ENCODE results near the gene SNAP47. TPM values are rescaled to one million over a fixed set of nuclear protein-coding genes. Genes with fewer than 3 reads are reported as not detected.

The SNAP47 gene
- total and polyA plus RNA-seq, 2 of the 4 experiments (the other 2 are of a cell fraction), result 39.4 to 72.9 TPM

- Histone ChIP-seq H3K9me1 (ENCODE audit: insufficient read depth, low read length) (peaks cover 15% of the 10 kb centered on the region), H3K18ac (ENCODE audit: low read depth, low read length) (no peak overlapping the region), H2AK9ac (replicated peaks; ENCODE audit: low read depth, low read length, poor library complexity) (no peak overlapping the region), H2BK120ac (ENCODE audit: low read depth, low read length) (no peak overlapping the region), H3K4me3 (ENCODE audit: insufficient read depth, low read depth, low read length) (no peak overlapping the region), H2BK20ac (ENCODE audit: low read depth, low read length) (no peak overlapping the region), H2AK5ac (ENCODE audit: low read depth, low read length) (no peak overlapping the region), H4K5ac (ENCODE audit: low read depth, low read length) (no peak overlapping the region), H3K4me2 (ENCODE audit: low read depth, low read length) (no peak overlapping the region), H3K23ac (ENCODE audit: low read depth, low read length) (no peak overlapping the region), H4K91ac (ENCODE audit: insufficient read depth, low read depth, low read length) (no peak overlapping the region), H3K27ac (ENCODE audit: insufficient read depth, low read length) (no peak overlapping the region), H3K4ac (ENCODE audit: low read depth, low read length) (no peak overlapping the region), H4K20me1 (ENCODE audit: insufficient read depth, low read length) (peaks cover 18% of the 10 kb centered on the region), H3K36me3 (ENCODE audit: control insufficient read depth, insufficient read depth, low read length) (peaks cover 33% of the 10 kb centered on the region), H3K79me1 (ENCODE audit: low read depth in 1 of 2, low read length in 2 of 2) (peaks cover 5 to 22% of the 10 kb centered on the region in 2 experiments; a peak in 3 of 4 replicates), H3K27me3 (ENCODE audit: control insufficient read depth, insufficient read depth, low read length) (no peaks in the 10 kb centered on the region), H3K9ac (ENCODE audit: low read depth, low read length) (no peak overlapping the region), H2BK15ac (ENCODE audit: low read depth, low read length) (no peak overlapping the region), H3K9me3 (ENCODE audit: control insufficient read depth, insufficient read depth, low read length) (no peaks in the 10 kb centered on the region), H3K56ac (ENCODE audit: extremely low read depth, insufficient read depth, low read length) (no peak overlapping the region), H4K8ac (ENCODE audit: low read depth in 2 of 2, low read length in 2 of 2) (no peak overlapping the region), H3K4me1 (ENCODE audit: control insufficient read depth, insufficient read depth, low read length) (peaks cover 8% of the 10 kb centered on the region), H2BK5ac (ENCODE audit: low read depth, low read length, poor library complexity, severe bottlenecking) (no peak overlapping the region), H3K14ac (replicated peaks; ENCODE audit: low read depth, low read length) (no peak overlapping the region), H2AFZ (replicated peaks; ENCODE audit: low read length, poor library complexity) (no peak overlapping the region)
- intact Hi-C loops (cut with micrococcal nuclease) (no loop called here), in situ Hi-C loops (cut with MboI; ENCODE audit: low sequenced_read_pairs) (no loop called here), dilution Hi-C loops (cut with HindIII; ENCODE audit: low sequenced_read_pairs, unreplicated experiment) (no loop called here)
- TF ChIP-seq FOS (IDR thresholded peaks at IDR 0.05; ENCODE audit: low read depth, low read length) (no peak), CEBPB (IDR thresholded peaks at IDR 0.05; ENCODE audit: low read depth, low read length) (no peak), BHLHE40 (IDR thresholded peaks at IDR 0.05; ENCODE audit: low read depth, low read length) (no peak), ELK1 (IDR thresholded peaks at IDR 0.05; ENCODE audit: borderline replicate concordance, low read depth, low read length) (no peak), CTCF (conservative IDR thresholded peaks at IDR 0.05; ENCODE audit: low read depth, low read length) (no peak), RAD21 (IDR thresholded peaks at IDR 0.05; ENCODE audit: low read length) (no peak)
- ATAC-seq (ENCODE audit: low read depth) (no peak), DNase-seq (no peak)
- ChIA-PET POLR2A (ENCODE audit: unreplicated experiment) (no interaction called here), CTCF (no interaction called here)
- WGBS, 2 experiments (ENCODE audit: extremely low coverage in 2 of 2, insufficient read length in 1 of 2), result no CpG with 5 or more reads among the region's 8 CpGs
- BruUV-seq (replicated peaks), result no TSS peak
Observed at GRCh38 chr1:227771326-227771725, 36.1 kb downstream of the SNAP47 start.

Measured in IMR-90 (cell line).